ENCODE data around the gene PDCD1.
"Not testable (repeated sequence)": the region's sequence is repeated elsewhere in the genome, so short reads cannot be mapped to it uniquely, and the experiment has no call there.

The PDCD1 gene

GRCh38 chr2:241811201-241811951 lies 47.3 kb downstream of the PDCD1 start:
- DNase-seq = no peak

GRCh38 chr2:241810307-241811200 lies 48.1 kb downstream of the PDCD1 start:
- DNase-seq = no peak

GRCh38 chr2:241809383-241810306 lies 49.0 kb downstream of the PDCD1 start:
- no peak for DNase-seq

- no peak for DNase-seq
Measured at GRCh38 chr2:241808721-241809382, 49.8 kb downstream of the PDCD1 start, which contains the start of gene NEU4. TSS of gene NEU4 (plus strand) at chr2:241809193. CDS start at chr2:241814485, 5,292 bp downstream.

GRCh38 chr2:241808051-241808720 lies 50.5 kb downstream of the PDCD1 start:
- no peak for DNase-seq

- DNase-seq = not testable (repeated sequence)
Measured at GRCh38 chr2:241806217-241806616, 52.5 kb downstream of the PDCD1 start.

GRCh38 chr2:241804326-241805229 lies 54.1 kb downstream of the PDCD1 start:
- DNase-seq = no peak

- DNase-seq = peak; percentile 45
Measured at GRCh38 chr2:241803387-241804325, 55.0 kb downstream of the PDCD1 start.

- DNase-seq = no peak
Measured at GRCh38 chr2:241802421-241803318, 56.0 kb downstream of the PDCD1 start.

GRCh38 chr2:241801611-241802420 lies 56.9 kb downstream of the PDCD1 start:
- no peak for DNase-seq

GRCh38 chr2:241800198-241800903 lies 58.3 kb downstream of the PDCD1 start:
- DNase-seq = not testable (repeated sequence)
